GM12878 (cell line): ENCODE measurements around the gene PCGF1. TPM values are rescaled to one million over a fixed set of nuclear protein-coding genes. Genes with fewer than 3 reads are reported as not detected.
A peak's percentile ranks its signal among the peaks of the same experiment; 100 is the strongest.

Source experiments
- ATAC-seq: fragments of 200-7000 bp; cut with Tn5 transposase; 3 replicates; pipeline ENCODE4 v1.9.1; 2020; ENCODE audit warnings: mild to moderate bottlenecking, moderate library complexity
- BruUV-seq: library from RNA; stranded (reverse); fragments of 400-500 nt; replicated peaks from 2 replicates; lab custom pipeline; 2021; lab: Mats Ljungman, UMichigan
- CTCF ChIA-PET: fragments of 300-600 bp; sonication (Branson Sonifier 250); formaldehyde crosslinking; extraction: SDS; loops from one replicate; lab custom pipeline; 2021; ENCODE audit warnings: inconsistent platforms; lab: Yijun Ruan, JAX
- POLR2A ChIA-PET: fragments of 350-600 bp; formaldehyde crosslinking; extraction: SDS; loops from one replicate; lab custom pipeline; 2021; ENCODE audit warnings: inconsistent platforms; lab: Charles Lee
- RAD21 ChIA-PET: fragments of 300-600 bp; sonication (Branson Sonifier 250); formaldehyde crosslinking; loops from one replicate; lab custom pipeline; 2023; ENCODE audit warnings: antibody characterized with exemption; ENCODE audit not compliant: unreplicated experiment; lab: Charles Lee
- SMC1A ChIA-PET: fragments of 300-600 bp; sonication (Branson Sonifier 250); formaldehyde crosslinking; loops from one replicate; lab custom pipeline; 2023; ENCODE audit not compliant: unreplicated experiment, uncharacterized antibody; lab: Charles Lee
- DNase-seq: peaks from one replicate; pipeline ENCODE4 v3.0.0-alpha.2; 2011; ENCODE audit warnings: low read depth, low spot score
- FAIRE-seq: peaks from 3 replicates; lab custom pipeline; 2011; peaks lifted over from hg19 to GRCh38; lab: Jason Lieb, UNC
- H2AFZ ChIP-seq: 2 replicates; pipeline ENCODE4 v1.6.0; 2011; ENCODE audit warnings: low read depth, low read length, control low read depth; ENCODE audit not compliant: control insufficient read depth
- H3K27ac ChIP-seq: 2 replicates; pipeline ENCODE4 v1.5.1; 2011; ENCODE audit warnings: control low read depth; ENCODE audit not compliant: control insufficient read depth, insufficient read depth
- H3K27me3 ChIP-seq, 2 experiments: replicated peaks in 1 of 2; 2 replicates each; pipeline versions ENCODE4 v1.6.0 to v1.6.1; 2011; ENCODE audit warnings: low read length in 1 of 2; ENCODE audit not compliant: control insufficient read depth in 2 of 2, insufficient read depth in 2 of 2
- H3K36me3 ChIP-seq, 2 experiments: 2 replicates each; pipeline ENCODE4 v1.5.1; 2011; ENCODE audit warnings: low read length in 1 of 2; ENCODE audit not compliant: control insufficient read depth in 2 of 2, insufficient read depth in 2 of 2
- H3K4me1 ChIP-seq: 2 replicates; pipeline ENCODE4 v1.6.1; 2011; ENCODE audit warnings: mild to moderate bottlenecking, low read length, moderate library complexity, mixed read lengths; ENCODE audit not compliant: control insufficient read depth, insufficient read depth
- H3K4me2 ChIP-seq: 2 replicates; pipeline ENCODE4 v1.6.0; 2011; ENCODE audit warnings: control low read depth; ENCODE audit not compliant: control insufficient read depth, insufficient read depth
- H3K4me3 ChIP-seq: fragments of 200-600 bp; sonication (generic); 2 replicates; pipeline ENCODE4 v1.5.1; 2016
- H3K79me2 ChIP-seq: 2 replicates; pipeline ENCODE4 v1.6.0; 2011; ENCODE audit warnings: low read length; ENCODE audit not compliant: control insufficient read depth, insufficient read depth
- H3K9ac ChIP-seq: 2 replicates; pipeline ENCODE4 v1.8.0; 2011; ENCODE audit warnings: low read length, control low read depth, mixed read lengths; ENCODE audit not compliant: control insufficient read depth, insufficient read depth
- H3K9me3 ChIP-seq: replicated peaks from 3 replicates; pipeline ENCODE4 v1.5.1; 2011; ENCODE audit warnings: mild to moderate bottlenecking, low read length; ENCODE audit not compliant: control insufficient read depth, insufficient read depth
- H4K20me1 ChIP-seq: 2 replicates; pipeline ENCODE4 v1.6.0; 2011; ENCODE audit not compliant: control insufficient read depth, insufficient read depth
- BCLAF1 ChIP-seq: fragments of 450-650 bp; IDR thresholded peaks from 2 replicates; pipeline ENCODE4 v1.6.1; 2017; ENCODE audit warnings: antibody characterized with exemption, mild to moderate bottlenecking, moderate library complexity
- CEBPB ChIP-seq, 2 experiments: fragments of 150-350 bp in 1 of 2; IDR thresholded peaks; 2 replicates each; pipeline ENCODE4 v1.6.1; 2012 to 2014; ENCODE audit warnings: low read depth in 2 of 2, low read length in 2 of 2, borderline replicate concordance in 1 of 2, inconsistent platforms in 1 of 2
- DPF2 ChIP-seq: fragments of 450-650 bp; IDR thresholded peaks from 2 replicates; pipeline ENCODE4 v1.6.1; 2017; ENCODE audit warnings: mild to moderate bottlenecking
- E2F4 ChIP-seq: IDR thresholded peaks from 2 replicates; pipeline ENCODE4 v1.6.1; 2012; ENCODE audit warnings: low read depth, low read length, improper control_type of control experiment
- FOXM1 ChIP-seq: IDR thresholded peaks from 2 replicates; pipeline ENCODE4 v1.6.1; 2012; ENCODE audit warnings: low read depth, mild to moderate bottlenecking, inconsistent platforms, low read length, moderate library complexity
- IKZF2 ChIP-seq, 2 experiments: fragments of 450-650 bp; IDR thresholded peaks; 2 replicates each; pipeline ENCODE4 v1.6.1; 2017; ENCODE audit warnings: mild to moderate bottlenecking in 2 of 2, moderate library complexity in 2 of 2
- MTA3 ChIP-seq: IDR thresholded peaks from 2 replicates; pipeline ENCODE4 v1.6.1; 2012; ENCODE audit warnings: low read length, inconsistent platforms, borderline replicate concordance
- NBN ChIP-seq: fragments of 450-650 bp; IDR thresholded peaks from 2 replicates; pipeline ENCODE4 v1.6.1; 2016
- RELA ChIP-seq: fragments of 450-650 bp; IDR thresholded peaks from 2 replicates; pipeline ENCODE4 v1.8.0; 2014; ENCODE audit warnings: borderline replicate concordance; ENCODE audit not compliant: partially characterized antibody
- RELB ChIP-seq: fragments of 450-650 bp; IDR thresholded peaks from 2 replicates; pipeline ENCODE4 v1.6.1; 2017; ENCODE audit warnings: low read depth, mild to moderate bottlenecking, moderate library complexity
- SREBF1 ChIP-seq: IDR thresholded peaks from 2 replicates; pipeline ENCODE4 v1.6.1; 2012; ENCODE audit warnings: mild to moderate bottlenecking, low read length
- STAT3 ChIP-seq: IDR thresholded peaks from 2 replicates; pipeline ENCODE4 v1.6.1; 2011; ENCODE audit warnings: low read depth, low read length, improper control_type of control experiment
- SUZ12 ChIP-seq: fragments of 200-600 bp; sonication (generic); IDR thresholded peaks from one replicate; pipeline ENCODE4 v1.6.1; 2018; ENCODE audit warnings: antibody characterized with exemption, mild to moderate bottlenecking; ENCODE audit not compliant: unreplicated experiment
- ZBTB4 ChIP-seq: fragments of 450-650 bp; formaldehyde crosslinking; IDR thresholded peaks from 2 replicates; pipeline ENCODE4 v1.4.0; 2022; ENCODE audit warnings: mild to moderate bottlenecking, moderate library complexity
- ZSCAN29 ChIP-seq: fragments of 450-650 bp; IDR thresholded peaks from 2 replicates; pipeline ENCODE4 v1.6.1; 2017; ENCODE audit warnings: mild to moderate bottlenecking, moderate library complexity
- WGBS: methylation state at CpG from one replicate; pipeline ENCODE4 v1.1.6; 2016; ENCODE audit warnings: low lambda C conversion rate; ENCODE audit not compliant: insufficient replicate concordance, insufficient coverage; ENCODE audit errors: missing lambda C conversion rate; 5-methylcytosine and 5-hydroxymethylcytosine counted together
- in situ Hi-C: fragments of 300-500 bp; cut with MboI; formaldehyde crosslinking; loops from 9 replicates; pipeline ENCODE4 v1.14.3; 2018; ENCODE audit warnings: mixed read lengths
- intact Hi-C: fragments of 100-400 bp; cut with micrococcal nuclease; formaldehyde crosslinking; loops from one replicate; pipeline ENCODE4 v1.14.2; 2022; ENCODE audit not compliant: unreplicated experiment
- polyA plus RNA-seq, 11 experiments: library from polyadenylated mRNA; depleted of rRNA in 4 of 11; unstranded in 6 of 11; stranded (reverse) in 5 of 11; fragments of >200 nt; fragmentation: Nextera tagmentation in 4 of 11; fragmentation: Illumina TruSeq in 1 of 11; extraction: Ambion mirVana in 4 of 11; extraction: Trizol in 1 of 11; gene quantifications; 1 replicate in 1 of 11; 2 replicates in 10 of 11; pipeline versions ENCODE4 v1.2.1 to v1.2.3, GENCODE V29; 2011 to 2016; ENCODE audit warnings: inconsistent platforms in 2 of 11, missing spikeins in 2 of 11, low read depth in 1 of 11
- total RNA-seq, 4 experiments: library from RNA; depleted of rRNA in 3 of 4; stranded (reverse); fragments of >200 nt in 3 of 4; fragmentation: Illumina TruSeq in 1 of 4; extraction: Trizol in 1 of 4; gene quantifications; 2 replicates each; pipeline versions ENCODE4 v1.2.1 to v1.2.3, GENCODE V29; 2013 to 2021

PCGF1 gene
- total and polyA plus RNA-seq, 10 of the 15 experiments (the other 5 are each of a cell fraction or from before 2014, with no cell fraction given), result 23.1 to 50.8 (median 27.4) TPM

- peaks cover 15% of the 10 kb centered on the region for H3K4me1 ChIP-seq
- CTCF ChIA-PET, result interaction anchor here (0.8 to 14.3 kb wide), 12 partner anchors 9 to 51 kb away, joined by 3 to 96 read pairs (median 6); partner anchors contain the start of genes AUP1, DQX1 and HTRA2
- intact Hi-C loops, result no loop called here
- no TSS peak for BruUV-seq
- POLR2A ChIA-PET, result interaction anchor here (0.8 to 2.5 kb wide), 12 partner anchors 9 to 360 kb away, joined by 3 to 19 read pairs (median 5); partner anchors contain the start of genes AUP1, HTRA2 and MOB1A
- in situ Hi-C loops, result no loop called here
- peak overlapping the region; percentile 78 for H3K4me2 ChIP-seq
- no peaks in the 10 kb centered on the region for H3K79me2 ChIP-seq
- 3% methylated on average over 7 of the region's 7 CpGs for WGBS
- no peak overlapping the region for H3K9ac ChIP-seq
- FAIRE-seq (no peak), ATAC-seq (peak; percentile 85), DNase-seq (peak; percentile 40)
- H3K36me3 ChIP-seq, result peaks cover 3 to 7% of the 10 kb centered on the region in 2 experiments; a peak in 3 of 4 replicates
- H3K27me3 ChIP-seq, result no peaks in the 10 kb centered on the region
- no peaks in the 10 kb centered on the region for H3K9me3 ChIP-seq
- H3K4me3 ChIP-seq, result peak overlapping the region; percentile 12; the same call in 1 of the 2 replicates
- peak overlapping the region; percentile 65 for H3K27ac ChIP-seq
- SMC1A ChIA-PET, result interaction anchor here (0.7 to 4.0 kb wide), 13 partner anchors 9 to 84 kb away, joined by 3 to 40 read pairs (median 5); partner anchors contain the start of genes AUP1, HTRA2 and INO80B
- RAD21 ChIA-PET, result interaction anchor here (0.9 to 3.8 kb wide), 11 partner anchors 9 to 118 kb away, joined by 3 to 30 read pairs (median 4); partner anchors contain the start of genes AUP1, C2orf81, CCDC142 and DOK1
- H2AFZ ChIP-seq, result peak overlapping the region; percentile 57
- H4K20me1 ChIP-seq, result no peaks in the 10 kb centered on the region
- TF ChIP-seq ZBTB4 (CRISPR knock-in tag) (no peak), BCLAF1 (no peak), SUZ12 (no peak), NBN (no peak), STAT3 (no peak), MTA3 (peak; percentile 54; the same call in 1 of the 2 replicates), RELA (no peak), CEBPB (IDR thresholded peaks at IDR 0.05; ENCODE audit: borderline replicate concordance in 1 of 2, low read depth in 2 of 2, low read length in 2 of 2) (0 out of 4 replicates have a peak, but pooled peaks of 1 of the 2 experiments have one; percentile 36), IKZF2 (IDR thresholded peaks at IDR 0.05) (peak; percentile 90 to 91), ZSCAN29 (no peak), DPF2 (0 out of 2 replicates have a peak, but pooled peaks have one; percentile 23), SREBF1 (no peak), E2F4 (no peak), RELB (peak; percentile 70; the same call in 1 of the 2 replicates), FOXM1 (0 out of 2 replicates have a peak, but pooled peaks have one; percentile 60)
These were observed 31.4 kb upstream of the PCGF1 start for GRCh38 chr2:74538881-74539339.
